Measurements from ENCODE around the gene PDLIM5.
"Not testable (repeated sequence)": the region's sequence is repeated elsewhere in the genome, so short reads cannot be mapped to it uniquely, and the experiment has no call there.

The PDLIM5 gene

GRCh38 chr4:94472056-94472826 lies 20.5 kb downstream of the PDLIM5 start:
- no CpG with 5 or more reads among the region's 5 CpGs for WGBS (ENCODE audit: extremely low coverage, insufficient coverage, low lambda C conversion rate)

GRCh38 chr4:94475050-94475449 lies 23.3 kb downstream of the PDLIM5 start:
- H3K18ac ChIP-seq (ENCODE audit: low read length), result no peak overlapping the region
- no peak overlapping the region for H2BK15ac ChIP-seq (replicated peaks; ENCODE audit: low read depth)
- no peak overlapping the region for H4K8ac ChIP-seq (ENCODE audit: low read depth, low read length)
- H3K27me3 ChIP-seq (ENCODE audit: insufficient read depth, low read length, poor library complexity), result no peaks in the 10 kb centered on the region
- peaks cover 3% of the 10 kb centered on the region for H3K79me1 ChIP-seq (ENCODE audit: low read length)
- no peak overlapping the region for H3K4me2 ChIP-seq (ENCODE audit: low read length)
- H3K27ac ChIP-seq (ENCODE audit: low read depth, low read length), result no peak overlapping the region
- H2AK5ac ChIP-seq (ENCODE audit: low read length), result no peak overlapping the region
- H3K36me3 ChIP-seq (ENCODE audit: control insufficient read depth, insufficient read depth, low read length), result no peaks in the 10 kb centered on the region
- no peak overlapping the region for H3K4me3 ChIP-seq (ENCODE audit: low read length)
- no peak overlapping the region for H3K4ac ChIP-seq (ENCODE audit: low read depth, low read length)
- H3K9ac ChIP-seq (ENCODE audit: low read length), result no peak overlapping the region
- no peak overlapping the region for H3K23ac ChIP-seq (ENCODE audit: low read length)
- H2BK5ac ChIP-seq (ENCODE audit: low read length), result no peak overlapping the region
- H2BK120ac ChIP-seq (ENCODE audit: low read depth, low read length), result no peak overlapping the region
- H3K4me1 ChIP-seq (ENCODE audit: control insufficient read depth, low read depth, low read length), result no peaks in the 10 kb centered on the region
- no peak for DNase-seq
- H3K56ac ChIP-seq (ENCODE audit: low read length), result no peak overlapping the region
- H3K79me2 ChIP-seq (ENCODE audit: control insufficient read depth, insufficient read depth, low read length), result peaks cover 15% of the 10 kb centered on the region
- no CpG with 5 or more reads among the region's 2 CpGs for WGBS (ENCODE audit: extremely low coverage, insufficient coverage, low lambda C conversion rate)
- no peak overlapping the region for H4K5ac ChIP-seq (ENCODE audit: low read length)

More at GRCh38 chr4:94472056-94472826, 20.5 kb downstream of the PDLIM5 start:
- H3K56ac ChIP-seq (ENCODE audit: low read length), result no peak overlapping the region
- H3K36me3 ChIP-seq (ENCODE audit: control insufficient read depth, insufficient read depth, low read length), result no peaks in the 10 kb centered on the region
- H3K79me1 ChIP-seq (ENCODE audit: low read length), result peaks cover 8% of the 10 kb centered on the region
- H3K27me3 ChIP-seq (ENCODE audit: insufficient read depth, low read length, poor library complexity), result no peaks in the 10 kb centered on the region
- H3K27ac ChIP-seq (ENCODE audit: low read depth, low read length), result no peak overlapping the region
- H3K23ac ChIP-seq (ENCODE audit: low read length), result no peak overlapping the region
- no peak overlapping the region for H3K4me2 ChIP-seq (ENCODE audit: low read length)
- H3K4ac ChIP-seq (ENCODE audit: low read depth, low read length), result no peak overlapping the region
- H4K8ac ChIP-seq (ENCODE audit: low read depth, low read length), result no peak overlapping the region
- no peaks in the 10 kb centered on the region for H3K4me1 ChIP-seq (ENCODE audit: control insufficient read depth, low read depth, low read length)
- H3K18ac ChIP-seq (ENCODE audit: low read length), result no peak overlapping the region
- no peak overlapping the region for H2BK15ac ChIP-seq (replicated peaks; ENCODE audit: low read depth)
- no peak overlapping the region for H3K4me3 ChIP-seq (ENCODE audit: low read length)
- H3K79me2 ChIP-seq (ENCODE audit: control insufficient read depth, insufficient read depth, low read length), result peaks cover 19% of the 10 kb centered on the region
- DNase-seq, result no peak
- H2BK5ac ChIP-seq (ENCODE audit: low read length), result no peak overlapping the region
- no peak overlapping the region for H2AK5ac ChIP-seq (ENCODE audit: low read length)
- no peak overlapping the region for H2BK120ac ChIP-seq (ENCODE audit: low read depth, low read length)
- no peak overlapping the region for H4K5ac ChIP-seq (ENCODE audit: low read length)
- no peak overlapping the region for H3K9ac ChIP-seq (ENCODE audit: low read length)

DNA sequence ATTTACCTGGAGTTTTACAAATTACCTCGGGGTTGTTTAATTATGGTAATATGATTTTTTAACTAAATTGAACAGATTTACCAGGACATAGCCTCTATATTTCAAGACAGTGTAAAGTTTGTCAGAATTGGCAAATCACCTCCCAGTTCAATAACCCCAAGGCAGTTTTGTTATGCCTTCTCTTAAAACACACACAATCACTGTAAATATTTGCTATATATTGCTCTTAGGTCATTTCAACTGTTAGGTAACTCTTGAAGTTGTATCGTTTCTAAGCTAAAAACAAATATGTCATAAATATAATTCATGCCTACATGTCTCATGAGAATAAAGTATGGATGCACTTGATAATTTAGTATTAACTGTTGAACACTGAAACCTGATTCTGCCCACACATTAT lies 24.1 kb downstream of the PDLIM5 start:
- H3K18ac ChIP-seq (ENCODE audit: low read length), result no peak overlapping the region
- no peak overlapping the region for H2BK15ac ChIP-seq (replicated peaks; ENCODE audit: low read depth)
- H3K4me1 ChIP-seq (ENCODE audit: control insufficient read depth, low read depth, low read length), result no peaks in the 10 kb centered on the region
- no peak overlapping the region for H2AK5ac ChIP-seq (ENCODE audit: low read length)
- no peaks in the 10 kb centered on the region for H3K27me3 ChIP-seq (ENCODE audit: insufficient read depth, low read length, poor library complexity)
- H2BK5ac ChIP-seq (ENCODE audit: low read length), result no peak overlapping the region
- no peak overlapping the region for H2BK120ac ChIP-seq (ENCODE audit: low read depth, low read length)
- WGBS (ENCODE audit: extremely low coverage, insufficient coverage, low lambda C conversion rate), result no CpG with 5 or more reads among the region's 2 CpGs
- no peaks in the 10 kb centered on the region for H3K36me3 ChIP-seq (ENCODE audit: control insufficient read depth, insufficient read depth, low read length)
- H3K79me1 ChIP-seq (ENCODE audit: low read length), result peaks cover 7% of the 10 kb centered on the region
- H3K4me2 ChIP-seq (ENCODE audit: low read length), result no peak overlapping the region
- H3K79me2 ChIP-seq (ENCODE audit: control insufficient read depth, insufficient read depth, low read length), result peaks cover 19% of the 10 kb centered on the region
- H4K8ac ChIP-seq (ENCODE audit: low read depth, low read length), result no peak overlapping the region
- H3K27ac ChIP-seq (ENCODE audit: low read depth, low read length), result no peak overlapping the region
- H3K9ac ChIP-seq (ENCODE audit: low read length), result no peak overlapping the region
- H3K23ac ChIP-seq (ENCODE audit: low read length), result no peak overlapping the region
- H4K5ac ChIP-seq (ENCODE audit: low read length), result no peak overlapping the region
- H3K56ac ChIP-seq (ENCODE audit: low read length), result no peak overlapping the region
- no peak for DNase-seq
- H3K4ac ChIP-seq (ENCODE audit: low read depth, low read length), result no peak overlapping the region
- no peak overlapping the region for H3K4me3 ChIP-seq (ENCODE audit: low read length)

DNA sequence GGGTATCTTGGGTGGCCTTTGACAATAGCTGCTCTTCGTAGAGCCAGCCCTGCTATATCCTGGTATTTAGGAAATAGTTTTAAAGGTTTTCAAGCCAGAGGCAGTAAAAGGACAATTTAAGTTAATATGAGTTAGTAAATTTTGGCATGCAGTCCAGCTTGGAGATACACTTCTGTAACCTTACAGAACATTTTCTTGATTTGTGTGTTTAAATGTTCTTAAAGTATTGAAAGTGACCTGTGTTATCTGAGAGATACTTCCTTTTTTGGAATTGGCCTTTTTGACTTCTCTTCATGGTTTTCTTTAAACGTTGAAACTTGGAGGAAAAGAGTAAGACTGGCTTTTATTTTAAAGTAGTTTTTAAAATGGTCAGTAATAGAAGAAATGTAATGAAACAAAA lies 25.5 kb downstream of the PDLIM5 start:
- H3K9ac ChIP-seq (ENCODE audit: low read length), result no peak overlapping the region
- H3K27ac ChIP-seq (ENCODE audit: low read depth, low read length), result no peak overlapping the region
- no peak overlapping the region for H2BK120ac ChIP-seq (ENCODE audit: low read depth, low read length)
- H3K4me2 ChIP-seq (ENCODE audit: low read length), result no peak overlapping the region
- no peak for DNase-seq
- H3K4me1 ChIP-seq (ENCODE audit: control insufficient read depth, low read depth, low read length), result no peaks in the 10 kb centered on the region
- no peak overlapping the region for H3K23ac ChIP-seq (ENCODE audit: low read length)
- no CpG with 5 or more reads among the region's 2 CpGs for WGBS (ENCODE audit: extremely low coverage, insufficient coverage, low lambda C conversion rate)
- no peaks in the 10 kb centered on the region for H3K27me3 ChIP-seq (ENCODE audit: insufficient read depth, low read length, poor library complexity)
- peaks cover 6% of the 10 kb centered on the region for H3K79me1 ChIP-seq (ENCODE audit: low read length)
- H3K36me3 ChIP-seq (ENCODE audit: control insufficient read depth, insufficient read depth, low read length), result no peaks in the 10 kb centered on the region
- no peak overlapping the region for H4K8ac ChIP-seq (ENCODE audit: low read depth, low read length)
- H3K4ac ChIP-seq (ENCODE audit: low read depth, low read length), result no peak overlapping the region
- H2BK15ac ChIP-seq (replicated peaks; ENCODE audit: low read depth), result no peak overlapping the region
- peaks cover 16% of the 10 kb centered on the region for H3K79me2 ChIP-seq (ENCODE audit: control insufficient read depth, insufficient read depth, low read length)
- no peak overlapping the region for H4K5ac ChIP-seq (ENCODE audit: low read length)
- H2AK5ac ChIP-seq (ENCODE audit: low read length), result no peak overlapping the region
- no peak overlapping the region for H3K4me3 ChIP-seq (ENCODE audit: low read length)
- no peak overlapping the region for H3K56ac ChIP-seq (ENCODE audit: low read length)
- H2BK5ac ChIP-seq (ENCODE audit: low read length), result no peak overlapping the region
- no peak overlapping the region for H3K18ac ChIP-seq (ENCODE audit: low read length)

- H3K4me2 ChIP-seq (ENCODE audit: low read length); H3K18ac ChIP-seq (ENCODE audit: low read length); H3K4me3 ChIP-seq (ENCODE audit: low read length); H3K27ac ChIP-seq (ENCODE audit: low read depth, low read length); H3K36me3 ChIP-seq (ENCODE audit: control insufficient read depth, insufficient read depth, low read length); H2AK5ac ChIP-seq (ENCODE audit: low read length); H3K79me1 ChIP-seq (ENCODE audit: low read length); H3K27me3 ChIP-seq (ENCODE audit: insufficient read depth, low read length, poor library complexity); H3K23ac ChIP-seq (ENCODE audit: low read length); H4K5ac ChIP-seq (ENCODE audit: low read length); H2BK15ac ChIP-seq (replicated peaks; ENCODE audit: low read depth); DNase-seq; H3K4ac ChIP-seq (ENCODE audit: low read depth, low read length); H3K9ac ChIP-seq (ENCODE audit: low read length); H3K56ac ChIP-seq (ENCODE audit: low read length); H2BK120ac ChIP-seq (ENCODE audit: low read depth, low read length); H2BK5ac ChIP-seq (ENCODE audit: low read length); H4K8ac ChIP-seq (ENCODE audit: low read depth, low read length); H3K4me1 ChIP-seq (ENCODE audit: control insufficient read depth, low read depth, low read length): not testable (repeated sequence)
- H3K79me2 ChIP-seq (ENCODE audit: control insufficient read depth, insufficient read depth, low read length), result peaks cover 14% of the 10 kb centered on the region
- no CpG with 5 or more reads among the region's 3 CpGs for WGBS (ENCODE audit: extremely low coverage, insufficient coverage, low lambda C conversion rate)
Measured at GRCh38 chr4:94478805-94479204, 27.1 kb downstream of the PDLIM5 start.
